ENCODE results near the gene PDE3A. TPM values are rescaled to one million over a fixed set of nuclear protein-coding genes. Genes with fewer than 3 reads are reported as not detected.
A peak's percentile ranks its signal among the peaks of the same experiment; 100 is the strongest.

The PDE3A gene
- total and polyA plus RNA-seq, 2 of the 4 experiments (the other 2 are of a cell fraction), result 0.09 to 0.18 TPM

- in situ Hi-C loops (cut with MboI; ENCODE audit: low sequenced_read_pairs), result loop anchor here (10.0 kb wide), 2 partner anchors 135 to 845 kb away; no protein-coding TSS in a partner anchor
- dilution Hi-C loops (cut with HindIII; ENCODE audit: low sequenced_read_pairs, unreplicated experiment), result no loop called here
- H3K14ac ChIP-seq (replicated peaks; ENCODE audit: low read depth, low read length), result no peak overlapping the region
Measured at GRCh38 chr12:20599757-20600156, 231.4 kb downstream of the PDE3A start.

More at GRCh38 chr12:20599757-20600156, 231.4 kb downstream of the PDE3A start:
- Histone ChIP-seq H3K18ac (ENCODE audit: low read depth, low read length) (peak overlapping the region; percentile 28; the same call in 1 of the 2 replicates), H3K27ac (ENCODE audit: insufficient read depth, low read length) (no peak overlapping the region), H2BK20ac (ENCODE audit: low read depth, low read length) (no peak overlapping the region), H3K9me3 (ENCODE audit: control insufficient read depth, insufficient read depth, low read length) (no peaks in the 10 kb centered on the region), H3K4me2 (ENCODE audit: low read depth, low read length) (no peak overlapping the region), H2AFZ (replicated peaks; ENCODE audit: low read length, poor library complexity) (no peak overlapping the region), H2AK5ac (ENCODE audit: low read depth, low read length) (no peak overlapping the region), H4K5ac (ENCODE audit: low read depth, low read length) (no peak overlapping the region), H3K27me3 (ENCODE audit: control insufficient read depth, insufficient read depth, low read length) (no peaks in the 10 kb centered on the region), H2BK15ac (ENCODE audit: low read depth, low read length) (no peak overlapping the region), H3K9me1 (ENCODE audit: insufficient read depth, low read length) (no peaks in the 10 kb centered on the region), H3K23ac (ENCODE audit: low read depth, low read length) (no peak overlapping the region), H3K79me1 (ENCODE audit: low read depth in 1 of 2, low read length in 2 of 2) (no peaks in the 10 kb centered on the region), H4K8ac (ENCODE audit: low read depth in 2 of 2, low read length in 2 of 2) (no peak overlapping the region), H3K56ac (ENCODE audit: extremely low read depth, insufficient read depth, low read length) (peak overlapping the region; percentile 5; the same call in 1 of the 2 replicates), H3K36me3 (ENCODE audit: control insufficient read depth, insufficient read depth, low read length) (no peaks in the 10 kb centered on the region), H3K4me3 (ENCODE audit: insufficient read depth, low read depth, low read length) (no peak overlapping the region), H2AK9ac (replicated peaks; ENCODE audit: low read depth, low read length, poor library complexity) (no peak overlapping the region), H4K91ac (ENCODE audit: insufficient read depth, low read depth, low read length) (no peak overlapping the region), H2BK120ac (ENCODE audit: low read depth, low read length) (no peak overlapping the region), H3K9ac (ENCODE audit: low read depth, low read length) (no peak overlapping the region), H4K20me1 (ENCODE audit: insufficient read depth, low read length) (no peaks in the 10 kb centered on the region), H3K4me1 (ENCODE audit: control insufficient read depth, insufficient read depth, low read length) (no peaks in the 10 kb centered on the region; the same call in 1 of the 2 replicates), H3K4ac (ENCODE audit: low read depth, low read length) (no peak overlapping the region), H2BK5ac (ENCODE audit: low read depth, low read length, poor library complexity, severe bottlenecking) (no peak overlapping the region)
- ATAC-seq (ENCODE audit: low read depth) (peak; percentile 22; the same call in 1 of the 2 replicates), DNase-seq (no peak)
- no TSS peak for BruUV-seq (replicated peaks)
- TF ChIP-seq MXI1 (IDR thresholded peaks at IDR 0.05; ENCODE audit: borderline replicate concordance, low read depth, low read length), result no peak
- no peak for TF ChIP-seq MAZ (IDR thresholded peaks at IDR 0.05; ENCODE audit: borderline replicate concordance, low read depth, low read length)
- TF ChIP-seq RFX5 (IDR thresholded peaks at IDR 0.05; ENCODE audit: low read depth, low read length), result no peak
- no peak for TF ChIP-seq RAD21 (IDR thresholded peaks at IDR 0.05; ENCODE audit: low read length)
- no peak for TF ChIP-seq SMC3 (IDR thresholded peaks at IDR 0.05; ENCODE audit: low read depth, low read length)
- intact Hi-C loops (cut with micrococcal nuclease), result loop anchor here (2.0 to 5.0 kb wide), 3 partner anchors 602 to 861 kb away; no protein-coding TSS in a partner anchor
- CTCF ChIA-PET, result no interaction called here
- POLR2A ChIA-PET (ENCODE audit: unreplicated experiment), result no interaction called here

All from IMR-90 (cell line).